Measurements from ENCODE around the gene IL12A. TPM values are rescaled to one million over a fixed set of nuclear protein-coding genes. Genes with fewer than 3 reads are reported as not detected.

Gene IL12A
- total RNA-seq: 3.9 and 7.2 TPM in 2 replicates

DNA sequence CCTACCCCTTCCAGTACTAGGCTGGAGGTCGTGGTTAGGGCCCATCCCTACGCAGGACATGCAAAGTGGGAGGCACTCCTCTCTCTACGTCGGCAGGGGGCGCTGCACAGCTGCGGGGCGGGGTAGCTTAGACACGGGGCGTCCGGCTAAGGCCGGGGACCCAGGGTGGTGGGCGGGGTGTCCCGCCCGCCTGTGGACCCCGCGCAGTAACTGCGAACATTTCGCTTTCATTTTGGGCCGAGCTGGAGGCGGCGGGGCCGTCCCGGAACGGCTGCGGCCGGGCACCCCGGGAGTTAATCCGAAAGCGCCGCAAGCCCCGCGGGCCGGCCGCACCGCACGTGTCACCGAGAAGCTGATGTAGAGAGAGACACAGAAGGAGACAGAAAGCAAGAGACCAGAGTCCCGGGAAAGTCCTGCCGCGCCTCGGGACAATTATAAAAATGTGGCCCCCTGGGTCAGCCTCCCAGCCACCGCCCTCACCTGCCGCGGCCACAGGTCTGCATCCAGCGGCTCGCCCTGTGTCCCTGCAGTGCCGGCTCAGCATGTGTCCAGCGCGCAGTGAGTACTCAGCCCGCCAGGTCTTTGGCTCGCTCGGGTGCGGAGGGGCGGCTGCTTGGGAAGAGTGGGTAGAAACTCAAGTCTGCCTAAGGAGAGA is at the start of gene IL12A:
Gene IL12A (plus strand): TSS at position 219 of the 655 bp plus-strand sequence.

Other genes starting within 250 kb of the IL12A start
- gene SCHIP1, start 149.0 kb upstream of the IL12A start, total RNA-seq: 2.0 and 3.1 TPM in 2 replicates
- 5.7 and 9.7 TPM in 2 replicates for gene C3orf80, start 236.6 kb downstream of the IL12A start, total RNA-seq